Left renal cortex interstitium (tissue), 4 donors: Measurements from ENCODE around the gene NPDC1. TPM values are rescaled to one million over a fixed set of nuclear protein-coding genes. Genes with fewer than 3 reads are reported as not detected.
"Not testable (repeated sequence)": the region's sequence is repeated elsewhere in the genome, so short reads cannot be mapped to it uniquely, and the experiment has no call there.

ENCODE experiments used
- DNase-seq, 4 donors: peaks; one replicate each; pipeline ENCODE4 v3.0.0-alpha.2; 2013; ENCODE audit warnings: low read depth in 4 of 4, low spot score in 2 of 4, missing footprints in 1 of 4
- polyA plus RNA-seq, 4 donors: library from polyadenylated mRNA; unstranded; fragments of 120-200 nt; gene quantifications; one replicate each; pipeline ENCODE4 v1.2.1, GENCODE V29; 2013; ENCODE audit not compliant: insufficient read length in 4 of 4

Gene NPDC1
- polyA plus RNA-seq, 4 donors = 19.8 to 46.8 (median 34.4) TPM

GRCh38 chr9:137042751-137043727 is 2.9 kb downstream of the NPDC1 start:
- no peak for DNase-seq

GRCh38 chr9:137041124-137041523 is 4.9 kb downstream of the NPDC1 start:
- no peak for DNase-seq

DNA sequence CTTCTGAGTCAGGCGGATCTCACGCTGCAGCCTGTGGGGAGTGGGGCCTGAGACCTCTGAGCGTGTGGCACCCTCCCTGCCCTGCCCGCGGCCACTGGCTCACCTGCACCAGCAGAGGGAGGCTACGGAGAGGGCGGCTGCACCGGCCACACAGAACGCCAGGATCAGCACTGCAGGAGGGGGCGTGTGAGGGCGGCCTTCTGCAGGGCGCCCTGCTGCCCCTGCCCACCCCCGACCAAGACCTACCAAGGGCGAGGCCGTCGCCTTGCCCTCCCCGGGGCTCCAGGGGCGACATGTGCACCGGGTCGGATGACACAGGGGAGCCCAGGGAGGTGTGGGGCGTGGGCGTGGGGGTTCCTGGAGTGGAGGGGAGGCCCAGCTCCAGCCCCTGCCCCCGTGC is 5.4 kb downstream of the NPDC1 start:
- no peak for DNase-seq

DNA sequence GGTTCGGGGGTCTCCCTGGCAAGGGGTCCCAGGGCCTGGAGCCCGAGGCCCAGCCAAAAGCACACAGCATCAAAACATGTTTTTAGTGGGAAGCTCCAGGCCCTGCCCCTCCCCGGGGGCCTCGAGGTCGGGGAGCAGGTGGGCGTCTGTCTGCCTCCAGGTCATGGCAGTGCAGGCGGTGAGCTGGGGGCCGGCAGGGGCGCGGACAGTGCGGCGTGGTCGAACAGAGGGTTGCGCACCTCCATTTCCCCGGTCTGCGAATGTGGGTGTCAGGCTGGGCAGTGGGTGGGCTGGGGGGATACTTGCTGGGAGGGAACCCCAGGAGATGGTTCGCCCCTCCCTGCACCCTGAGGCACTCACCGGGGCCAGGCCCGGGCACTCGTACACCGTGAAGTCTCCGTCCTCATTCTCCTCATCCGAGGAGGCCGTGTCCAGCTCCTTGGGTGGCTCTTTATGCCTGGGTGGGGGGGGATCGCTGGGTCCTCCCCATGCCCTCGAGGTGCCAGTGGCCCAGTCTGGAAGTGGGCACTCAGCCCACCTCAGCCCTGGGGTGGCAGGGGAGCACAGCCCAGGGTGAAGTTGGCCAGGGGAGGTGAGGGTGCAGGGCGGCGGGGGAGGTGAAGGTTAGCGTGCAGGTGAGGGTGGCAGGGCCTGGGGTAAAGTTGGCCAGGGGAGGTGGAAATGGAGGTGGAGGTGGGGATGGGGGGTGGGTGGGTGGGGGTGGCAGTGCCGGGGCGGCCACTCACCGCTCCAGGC is 6.2 kb downstream of the NPDC1 start:
- no peak for DNase-seq

GRCh38 chr9:137038916-137039315 is 7.1 kb downstream of the NPDC1 start:
- no peak for DNase-seq

DNA sequence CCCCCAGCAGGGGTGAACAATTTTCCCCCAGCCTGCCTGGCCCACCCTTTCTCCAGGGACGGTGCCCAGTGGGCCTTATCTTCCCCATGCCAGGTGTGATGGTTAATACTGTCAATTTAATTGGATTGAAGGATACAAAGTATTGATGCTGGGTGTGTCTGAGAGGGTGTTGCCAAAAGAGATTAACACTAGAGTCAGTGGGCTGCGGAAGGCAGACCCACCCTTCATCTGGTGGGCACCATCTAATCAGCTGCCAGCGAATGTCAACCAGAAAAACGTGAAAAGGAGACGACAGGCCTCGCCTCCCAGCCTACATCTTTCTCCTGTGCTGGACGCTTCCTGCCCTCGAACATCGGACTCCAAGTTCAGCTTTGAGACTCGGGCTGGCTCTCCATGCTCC is 8.5 kb downstream of the NPDC1 start:
- DNase-seq = no peak

DNA sequence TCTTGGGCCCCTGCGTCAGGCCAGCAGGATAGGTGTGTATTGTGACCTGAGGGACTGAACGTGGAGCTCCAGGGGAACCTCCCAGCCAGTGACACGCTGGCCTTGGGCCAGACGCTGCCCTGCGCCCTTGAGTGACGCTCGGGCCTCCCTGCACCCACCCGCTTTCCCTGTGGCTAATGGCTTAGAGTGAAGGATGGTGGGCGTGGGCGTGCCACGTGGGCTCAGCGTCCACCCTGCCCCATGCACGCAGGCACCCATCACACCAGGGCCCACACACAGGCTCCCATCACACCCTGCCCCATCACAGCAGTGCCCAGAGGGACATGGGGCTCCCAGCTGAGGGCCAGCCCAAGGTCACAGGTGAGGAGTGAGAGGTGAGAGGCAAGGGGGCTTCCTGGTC is 8.9 kb downstream of the NPDC1 start:
- no peak for DNase-seq

DNA sequence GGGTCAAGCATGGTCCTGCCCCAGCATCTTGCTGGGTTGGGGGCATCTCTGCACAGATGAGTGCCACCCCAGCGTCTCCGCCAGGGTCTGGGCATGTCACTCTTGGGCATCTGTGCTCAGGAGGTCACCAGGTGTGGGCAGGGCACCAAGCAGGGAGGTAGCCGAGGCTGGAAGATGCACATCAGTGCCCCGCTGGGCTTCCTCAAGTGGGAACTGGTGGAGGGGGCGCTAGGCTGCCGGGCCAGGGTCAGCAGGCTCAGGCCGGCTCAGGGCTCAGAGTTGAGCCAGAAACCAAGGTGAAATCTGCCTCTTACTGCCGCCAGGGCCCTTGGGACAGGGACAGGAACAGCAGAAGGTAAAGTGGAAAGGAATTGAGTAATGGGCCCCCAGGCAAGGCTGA is 10.0 kb downstream of the NPDC1 start:
- DNase-seq = no peak

DNA sequence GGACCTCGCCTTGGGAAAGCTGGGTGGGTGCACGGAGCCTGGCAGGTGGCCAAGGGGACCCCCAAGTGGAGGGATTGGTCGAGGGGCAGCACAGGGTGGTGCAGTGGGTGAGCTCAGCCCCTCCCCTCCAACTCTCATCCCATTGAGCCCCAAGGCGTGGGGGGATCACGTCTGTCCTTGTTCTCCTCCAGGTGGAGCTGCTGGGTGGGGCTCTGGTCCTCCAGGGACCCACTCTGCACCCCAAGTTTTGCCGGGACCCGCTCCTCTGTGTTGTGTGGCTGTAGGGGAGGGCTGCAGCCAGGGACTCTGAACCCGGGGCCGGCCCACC is 10.5 kb downstream of the NPDC1 start:
- DNase-seq = no peak

- peak in 2 of 4 donors; percentile 66 to 76 for DNase-seq
These were observed 11.1 kb downstream of the NPDC1 start for GRCh38 chr9:137034709-137035506.

DNA sequence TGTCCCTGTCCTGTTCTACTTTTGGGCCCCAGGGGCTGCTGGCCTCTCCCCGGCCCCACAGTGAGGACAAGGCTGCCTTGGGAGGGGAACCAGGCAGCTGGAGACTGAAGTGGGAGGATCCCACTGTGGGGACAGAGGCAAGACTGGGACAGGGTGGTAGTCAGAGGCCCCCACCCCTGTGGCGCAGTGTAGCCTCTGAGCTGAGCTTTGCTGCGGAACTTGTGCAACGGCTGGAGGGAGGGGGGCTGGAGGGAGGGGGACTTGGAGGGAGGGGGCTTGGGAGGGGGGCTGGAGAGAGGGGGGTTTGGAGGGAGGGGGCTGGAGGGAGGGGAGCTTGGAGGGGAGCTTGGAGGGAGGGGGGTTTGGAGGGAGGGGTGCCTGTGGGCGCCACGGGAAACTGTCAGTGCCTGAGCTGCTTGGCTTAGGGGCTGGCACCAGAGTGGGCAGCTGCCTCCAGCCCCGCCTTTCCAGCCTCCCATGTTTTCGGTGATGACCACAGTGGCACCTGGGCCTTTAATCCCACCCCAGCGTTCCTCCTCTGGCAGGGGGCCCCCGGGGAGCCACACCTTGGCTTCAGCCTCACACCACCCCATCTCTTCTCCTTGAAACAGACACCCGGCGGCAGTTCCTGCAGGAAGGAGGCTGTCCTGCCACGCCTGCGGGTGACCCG is 11.8 kb downstream of the NPDC1 start:
- no peak for DNase-seq

GRCh38 chr9:137033481-137033880 is 12.5 kb downstream of the NPDC1 start:
- not testable (repeated sequence) for DNase-seq

DNA sequence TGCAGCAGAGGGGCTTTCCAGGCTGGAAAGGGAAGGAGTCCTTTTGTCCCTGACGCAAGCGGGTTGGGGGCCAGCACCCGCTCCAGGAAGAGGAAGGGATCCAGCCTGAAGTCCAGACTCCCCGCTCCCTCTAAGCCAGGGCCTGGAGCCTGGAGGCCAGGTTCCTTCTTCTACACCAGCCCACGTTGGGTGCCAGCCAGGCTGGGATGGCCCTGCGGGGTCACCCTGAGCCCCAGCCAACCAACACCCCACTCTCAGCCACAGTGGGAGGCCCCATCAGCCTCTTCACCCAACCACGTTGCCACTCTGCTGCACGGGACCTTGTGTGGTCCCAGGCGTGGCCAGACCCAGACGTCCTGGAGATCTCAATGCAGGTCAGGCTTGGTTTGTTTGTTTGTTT is 13.1 kb downstream of the NPDC1 start:
- no peak for DNase-seq

DNA sequence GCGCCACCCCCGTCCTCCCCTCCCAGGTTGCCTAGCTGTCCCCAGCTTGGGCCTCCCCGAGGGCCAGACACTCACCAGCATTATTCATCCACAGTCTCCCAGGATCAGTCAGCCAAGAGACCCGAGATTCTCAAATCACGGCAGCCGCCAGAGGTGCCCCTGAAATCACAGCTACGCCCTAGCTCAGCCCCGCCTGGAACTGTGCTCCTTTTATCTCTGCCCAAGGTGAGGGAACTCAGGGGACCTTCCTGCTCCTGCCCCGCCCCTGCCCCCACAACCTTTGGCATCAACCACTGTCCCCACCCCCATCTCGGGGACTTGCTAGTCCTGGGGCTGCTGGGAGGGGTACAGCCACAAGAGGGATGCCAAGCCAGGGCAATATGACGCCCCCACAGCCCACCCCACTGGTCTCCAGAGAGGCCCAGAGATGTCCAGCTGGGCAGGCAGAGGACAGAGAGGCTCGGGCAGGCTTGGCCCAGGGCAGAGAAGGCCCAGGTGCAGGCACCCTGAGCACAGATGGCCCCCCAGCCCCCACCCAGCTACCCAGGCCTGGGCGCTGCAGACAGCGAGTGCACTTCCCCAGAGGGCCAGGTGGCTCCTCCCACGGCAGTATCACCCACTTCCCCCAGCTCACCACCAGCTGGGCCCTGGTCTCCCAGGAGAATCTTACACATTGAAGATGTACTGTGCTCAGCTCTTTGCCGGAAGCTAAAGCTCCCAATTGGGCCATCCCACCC is 13.9 kb downstream of the NPDC1 start, which contains the start of gene FUT7:
FUT7 (minus strand) TSS at position 185 of the 737 bp plus-strand sequence; CDS start at position 88, 97 bp downstream.
- DNase-seq = no peak

GRCh38 chr9:137030538-137031527 is 15.1 kb downstream of the NPDC1 start:
- no peak for DNase-seq

- no peak for DNase-seq
These were observed 16.0 kb downstream of the NPDC1 start for GRCh38 chr9:137030006-137030405.

GRCh38 chr9:137029058-137029936 is 16.7 kb downstream of the NPDC1 start:
- DNase-seq = no peak
